WTC11 (cell line): ENCODE results near the gene KCNG2. TPM values are rescaled to one million over a fixed set of nuclear protein-coding genes. Genes with fewer than 3 reads are reported as not detected.

ENCODE experiments used
- ATAC-seq: fragments of 200-7000 bp; cut with Tn5 transposase; 2 replicates; pipeline ENCODE4 v1.10.0; 2021; ENCODE audit warnings: mild to moderate bottlenecking, moderate library complexity
- CTCF ChIA-PET: fragments of 300-600 bp; sonication (Branson Sonifier 250); formaldehyde crosslinking; loops from one replicate; lab custom pipeline; 2021; ENCODE audit warnings: antibody characterized with exemption; lab: Charles Lee
- POLR2A ChIA-PET: fragments of 350-600 bp; sonication (Branson Sonifier 250); formaldehyde crosslinking; loops from one replicate; lab custom pipeline; 2021; ENCODE audit warnings: antibody characterized with exemption; lab: Charles Lee
- DNase-seq: peaks from one replicate; pipeline ENCODE4 v3.0.0; 2021; ENCODE audit warnings: low spot score
- H3K27ac Mint-ChIP-seq: 2 replicates; pipeline ENCODE4 v1.8.0; 2021; ENCODE audit warnings: mixed read lengths
- H3K27me3 Mint-ChIP-seq: 2 replicates; pipeline ENCODE4 v1.8.0; 2021; ENCODE audit warnings: low read depth, mild to moderate bottlenecking, moderate library complexity, mixed read lengths
- H3K36me3 Mint-ChIP-seq: 2 replicates; pipeline ENCODE4 v1.8.0; 2021; ENCODE audit warnings: mixed read lengths
- H3K4me1 Mint-ChIP-seq: 2 replicates; pipeline ENCODE4 v1.8.0; 2022; ENCODE audit warnings: mixed read lengths
- H3K4me3 Mint-ChIP-seq: 2 replicates; pipeline ENCODE4 v1.8.0; 2021; ENCODE audit warnings: mild to moderate bottlenecking, moderate library complexity, mixed read lengths
- H3K9me3 Mint-ChIP-seq: 2 replicates; pipeline ENCODE4 v1.8.0; 2021; ENCODE audit warnings: mixed read lengths
- ATF3 ChIP-seq: sonication (generic); formaldehyde crosslinking; conservative IDR thresholded peaks from 2 replicates; pipeline ENCODE4 v1.8.1; 2022; ENCODE audit warnings: mild to moderate bottlenecking, missing genetic modification reagents
- E2F5 ChIP-seq: sonication (generic); formaldehyde crosslinking; IDR thresholded peaks from 2 replicates; pipeline ENCODE4 v1.8.1; 2022; ENCODE audit warnings: mild to moderate bottlenecking, moderate library complexity, missing genetic modification reagents
- FOXP1 ChIP-seq: sonication (generic); formaldehyde crosslinking; IDR thresholded peaks from 2 replicates; pipeline ENCODE4 v1.8.0; 2022; ENCODE audit warnings: missing genetic modification reagents, mild to moderate bottlenecking, moderate library complexity, borderline replicate concordance
- FOXP4 ChIP-seq: sonication (generic); formaldehyde crosslinking; IDR thresholded peaks from 2 replicates; pipeline ENCODE4 v1.8.0; 2022; ENCODE audit warnings: mild to moderate bottlenecking, missing genetic modification reagents
- HMGXB4 ChIP-seq: sonication (generic); formaldehyde crosslinking; IDR thresholded peaks from 2 replicates; pipeline ENCODE4 v1.8.1; 2023; ENCODE audit warnings: mild to moderate bottlenecking, moderate library complexity, missing genetic modification reagents
- JAZF1 ChIP-seq: fragments of 250-450 bp; sonication (Bioruptor Pico); IDR thresholded peaks from 2 replicates; pipeline ENCODE4 v1.9.0; 2021; ENCODE audit warnings: moderate library complexity, mild to moderate bottlenecking, inconsistent platforms
- NFYB ChIP-seq: sonication (generic); formaldehyde crosslinking; conservative IDR thresholded peaks from 2 replicates; pipeline ENCODE4 v1.8.0; 2022; ENCODE audit warnings: low read depth, missing genetic modification reagents
- NR2C2 ChIP-seq: sonication (generic); formaldehyde crosslinking; IDR thresholded peaks from 2 replicates; pipeline ENCODE4 v1.8.0; 2022; ENCODE audit warnings: mild to moderate bottlenecking, missing genetic modification reagents
- PREB ChIP-seq: sonication (generic); formaldehyde crosslinking; IDR thresholded peaks from 2 replicates; pipeline ENCODE4 v1.8.1; 2022; ENCODE audit warnings: mild to moderate bottlenecking, missing genetic modification reagents, moderate library complexity, borderline replicate concordance
- STAT6 ChIP-seq: sonication (generic); formaldehyde crosslinking; conservative IDR thresholded peaks from 2 replicates; pipeline ENCODE4 v1.8.1; 2023; ENCODE audit warnings: mild to moderate bottlenecking, low read depth, missing genetic modification reagents, moderate library complexity
- TEAD4 ChIP-seq: sonication (generic); formaldehyde crosslinking; IDR thresholded peaks from 2 replicates; pipeline ENCODE4 v1.8.0; 2022; ENCODE audit warnings: mild to moderate bottlenecking, missing genetic modification reagents
- ZNF317 ChIP-seq: sonication (generic); formaldehyde crosslinking; IDR thresholded peaks from 2 replicates; pipeline ENCODE4 v1.8.1; 2023; ENCODE audit warnings: low read depth, mild to moderate bottlenecking, moderate library complexity, missing genetic modification reagents, borderline replicate concordance
- ZNF416 ChIP-seq: fragments of 250-450 bp; sonication (Bioruptor Pico); IDR thresholded peaks from 2 replicates; pipeline ENCODE4 v1.9.0; 2021; ENCODE audit warnings: mild to moderate bottlenecking, inconsistent platforms
- ZNF423 ChIP-seq: fragments of 250-450 bp; sonication (Bioruptor Pico); IDR thresholded peaks from 2 replicates; pipeline ENCODE4 v2.1.2; 2022; ENCODE audit warnings: mild to moderate bottlenecking, moderate library complexity
- ZNF532 ChIP-seq: fragments of 250-450 bp; sonication (Bioruptor Pico); IDR thresholded peaks from 2 replicates; pipeline ENCODE4 v1.9.0; 2021; ENCODE audit warnings: mild to moderate bottlenecking, borderline replicate concordance
- total RNA-seq: library from RNA; stranded (reverse); gene quantifications from 3 replicates; pipeline ENCODE4 v1.2.3, GENCODE V29; 2021

KCNG2 gene
- total RNA-seq, 1 experiment from 2014 or later: 0.50 TPM

GRCh38 chr18:79914614-79915160 is 116.9 kb downstream of the KCNG2 start:
- Mint-ChIP-seq H3K27me3 (no peaks in the 10 kb centered on the region), H3K27ac (no peak overlapping the region), H3K4me1 (peaks cover 16% of the 10 kb centered on the region)
- TF ChIP-seq FOXP1 (0 out of 2 replicates have a peak, but pooled peaks have one; percentile 24), NR2C2 (CRISPR knock-in tag) (no peak)
- TF ChIP-seq, all 79 proteins: peak for 1
- CTCF ChIA-PET: interaction anchor here (1.1 kb wide), 1 partner anchor 39 kb away, joined by 3 read pairs; no protein-coding TSS in a partner anchor
- Mint-ChIP-seq H3K4me3 (no peak overlapping the region), H3K9me3 (no peaks in the 10 kb centered on the region), H3K36me3 (peaks cover 5% of the 10 kb centered on the region; the same call in 1 of the 2 replicates)
- POLR2A ChIA-PET: no interaction called here
- ATAC-seq: peak; percentile 22
- no peak for DNase-seq

- Mint-ChIP-seq H3K27ac (no peak overlapping the region), H3K36me3 (peaks cover 5% of the 10 kb centered on the region; the same call in 1 of the 2 replicates), H3K4me3 (no peak overlapping the region), H3K4me1 (peaks cover 16% of the 10 kb centered on the region), H3K27me3 (no peaks in the 10 kb centered on the region), H3K9me3 (no peaks in the 10 kb centered on the region)
- DNase-seq: no peak
- TF ChIP-seq NFYB (CRISPR knock-in tag) (no peak), ZNF423 (CRISPR knock-in tag) (no peak), E2F5 (CRISPR knock-in tag) (no peak), NR2C2 (CRISPR knock-in tag) (no peak), PREB (CRISPR knock-in tag) (no peak), ZNF532 (CRISPR knock-in tag) (no peak), TEAD4 (CRISPR knock-in tag) (no peak), ATF3 (CRISPR knock-in tag) (no peak), HMGXB4 (CRISPR knock-in tag) (no peak), FOXP4 (no peak), ZNF416 (CRISPR knock-in tag) (no peak), ZNF317 (CRISPR knock-in tag) (no peak), STAT6 (no peak), JAZF1 (no peak)
- ATAC-seq: peak; percentile 53
- ChIA-PET POLR2A (no interaction called here), CTCF (interaction anchor here (1.1 kb wide), 1 partner anchor 38 kb away, joined by 3 read pairs; no protein-coding TSS in a partner anchor)
These were observed 117.7 kb downstream of the KCNG2 start for GRCh38 chr18:79915161-79916127.
